Measurements from ENCODE around the gene SETDB1.

DNA sequence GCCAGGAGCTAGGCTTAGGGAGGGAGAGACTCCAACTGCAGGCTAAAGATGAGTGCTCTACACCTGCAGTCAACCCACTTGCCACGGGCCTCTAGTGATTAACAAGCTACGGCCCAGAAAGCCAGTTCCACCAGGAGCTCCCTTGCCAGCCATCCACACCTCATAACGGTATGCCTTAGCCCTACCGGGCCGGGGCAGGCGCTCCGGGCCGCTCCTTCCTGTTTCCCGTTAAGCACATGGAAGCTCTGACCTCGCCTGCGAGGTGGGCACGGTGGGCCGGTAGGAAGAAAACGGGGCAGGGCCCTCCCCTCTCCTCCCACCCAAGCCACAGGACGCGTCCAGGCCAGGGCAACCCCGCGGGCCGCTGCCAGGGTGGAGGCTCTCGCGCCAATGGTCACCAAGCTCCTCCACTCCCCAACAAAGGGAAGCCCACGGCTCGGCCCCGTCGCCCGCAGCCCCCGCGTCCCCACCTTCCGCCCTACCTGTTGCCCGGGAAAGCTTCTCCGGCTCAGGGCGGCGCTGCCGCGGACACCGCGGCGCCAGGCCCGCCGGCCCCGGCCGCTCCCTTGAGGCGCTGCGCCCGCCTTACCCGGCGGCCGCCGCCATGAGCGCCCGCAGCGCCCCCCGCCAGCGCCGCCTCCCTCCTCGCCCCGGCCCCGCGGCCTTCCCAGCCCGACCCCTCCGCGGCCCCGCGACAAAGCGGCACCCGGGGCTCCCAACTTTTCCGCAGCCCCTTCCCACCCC, 47.8 kb downstream of the SETDB1 start:
- no peak for TF ChIP-seq POLR2A (IDR thresholded peaks at IDR 0.05)
- TF ChIP-seq, protein P1, sequence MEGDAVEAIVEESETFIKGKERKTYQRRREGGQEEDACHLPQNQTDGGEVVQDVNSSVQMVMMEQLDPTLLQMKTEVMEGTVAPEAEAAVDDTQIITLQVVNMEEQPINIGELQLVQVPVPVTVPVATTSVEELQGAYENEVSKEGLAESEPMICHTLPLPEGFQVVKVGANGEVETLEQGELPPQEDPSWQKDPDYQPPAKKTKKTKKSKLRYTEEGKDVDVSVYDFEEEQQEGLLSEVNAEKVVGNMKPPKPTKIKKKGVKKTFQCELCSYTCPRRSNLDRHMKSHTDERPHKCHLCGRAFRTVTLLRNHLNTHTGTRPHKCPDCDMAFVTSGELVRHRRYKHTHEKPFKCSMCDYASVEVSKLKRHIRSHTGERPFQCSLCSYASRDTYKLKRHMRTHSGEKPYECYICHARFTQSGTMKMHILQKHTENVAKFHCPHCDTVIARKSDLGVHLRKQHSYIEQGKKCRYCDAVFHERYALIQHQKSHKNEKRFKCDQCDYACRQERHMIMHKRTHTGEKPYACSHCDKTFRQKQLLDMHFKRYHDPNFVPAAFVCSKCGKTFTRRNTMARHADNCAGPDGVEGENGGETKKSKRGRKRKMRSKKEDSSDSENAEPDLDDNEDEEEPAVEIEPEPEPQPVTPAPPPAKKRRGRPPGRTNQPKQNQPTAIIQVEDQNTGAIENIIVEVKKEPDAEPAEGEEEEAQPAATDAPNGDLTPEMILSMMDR (IDR thresholded peaks at IDR 0.05) = no peak

All from lower leg skin (tissue), 3 donors.